SK-N-MC (cell line): ENCODE data around the gene FAM13A.

Experiments
- DNase-seq: peaks from one replicate; pipeline ENCODE4 v3.0.0-alpha.2; 2011; ENCODE audit warnings: low read depth, low spot score
- H3K27ac ChIP-seq: fragments of 200-600 bp; sonication (generic); 2 replicates; pipeline ENCODE4 v1.5.1; 2016; ENCODE audit warnings: mixed run types
- H3K36me3 ChIP-seq: fragments of 200-600 bp; sonication (generic); 2 replicates; pipeline ENCODE4 v1.6.1; 2017; ENCODE audit warnings: antibody characterized with exemption, low read length, mixed read lengths; ENCODE audit not compliant: insufficient read depth
- H3K4me3 ChIP-seq: fragments of 200-600 bp; sonication (generic); 2 replicates; pipeline ENCODE4 v1.5.1; 2016
- H3K9ac ChIP-seq: fragments of 200-600 bp; sonication (generic); 2 replicates; pipeline ENCODE4 v1.8.0; 2017; ENCODE audit warnings: mixed run types, mixed read lengths; ENCODE audit not compliant: insufficient read length
- H3K9me3 ChIP-seq: fragments of 200-600 bp; sonication (generic); 2 replicates; pipeline ENCODE4 v1.6.1; 2017; ENCODE audit warnings: low read depth, mild to moderate bottlenecking, antibody characterized with exemption, low read length, moderate library complexity, mixed read lengths
- EZH2 ChIP-seq: fragments of 200-600 bp; sonication (generic); IDR thresholded peaks from one replicate; pipeline ENCODE4 v1.6.1; 2017; ENCODE audit warnings: antibody characterized with exemption
- FOXP2 ChIP-seq: optimal IDR thresholded peaks from 2 replicates; pipeline ENCODE3; 2011; ENCODE audit warnings: mild to moderate bottlenecking, moderate library complexity; ENCODE audit not compliant: insufficient read depth; ENCODE audit errors: extremely low read length, control extremely low read depth
- POLR2AphosphoS5 ChIP-seq: IDR thresholded peaks from 2 replicates; pipeline ENCODE4 v1.6.1; 2012; ENCODE audit warnings: mild to moderate bottlenecking, low read depth, low read length, borderline replicate concordance

Gene FAM13A

GRCh38 chr4:88879991-88880390 lies 177.0 kb downstream of the FAM13A start:
- H3K9ac ChIP-seq: no peak overlapping the region
- no peak for TF ChIP-seq POLR2AphosphoS5
- TF ChIP-seq EZH2: no peak
- no peak for TF ChIP-seq FOXP2

DNA sequence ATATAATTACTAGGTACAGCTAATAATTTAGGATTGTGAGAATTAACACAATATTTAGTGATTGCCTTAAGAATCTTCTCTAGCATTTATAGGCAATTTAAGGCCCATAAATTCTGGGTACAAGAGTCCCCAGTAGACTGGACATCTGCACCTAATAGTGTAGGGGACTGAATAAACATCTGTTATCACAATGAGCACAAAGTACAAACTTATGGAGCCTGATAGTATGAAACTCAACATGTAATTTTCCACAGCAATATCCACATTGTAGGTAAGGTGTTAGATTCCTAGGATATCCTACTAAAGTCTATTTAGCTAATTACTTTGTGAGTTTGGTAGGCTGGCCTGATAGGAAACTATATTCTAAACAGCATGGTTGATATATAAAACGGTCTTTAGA lies 178.3 kb downstream of the FAM13A start:
- no peak overlapping the region for H3K27ac ChIP-seq
- TF ChIP-seq POLR2AphosphoS5: no peak
- no peak for TF ChIP-seq EZH2
- no peak for TF ChIP-seq FOXP2
- no peaks in the 10 kb centered on the region for H3K36me3 ChIP-seq
- H3K4me3 ChIP-seq: no peak overlapping the region
- DNase-seq: no peak
- no peaks in the 10 kb centered on the region for H3K9me3 ChIP-seq
- no peak overlapping the region for H3K9ac ChIP-seq

More at GRCh38 chr4:88879991-88880390, 177.0 kb downstream of the FAM13A start:
- no peak for DNase-seq
- 0 out of 2 replicates have a peak overlapping the region, but pooled peaks have one; percentile 24 for H3K4me3 ChIP-seq
- no peaks in the 10 kb centered on the region for H3K36me3 ChIP-seq
- H3K9me3 ChIP-seq: no peaks in the 10 kb centered on the region
- H3K27ac ChIP-seq: no peak overlapping the region

DNA sequence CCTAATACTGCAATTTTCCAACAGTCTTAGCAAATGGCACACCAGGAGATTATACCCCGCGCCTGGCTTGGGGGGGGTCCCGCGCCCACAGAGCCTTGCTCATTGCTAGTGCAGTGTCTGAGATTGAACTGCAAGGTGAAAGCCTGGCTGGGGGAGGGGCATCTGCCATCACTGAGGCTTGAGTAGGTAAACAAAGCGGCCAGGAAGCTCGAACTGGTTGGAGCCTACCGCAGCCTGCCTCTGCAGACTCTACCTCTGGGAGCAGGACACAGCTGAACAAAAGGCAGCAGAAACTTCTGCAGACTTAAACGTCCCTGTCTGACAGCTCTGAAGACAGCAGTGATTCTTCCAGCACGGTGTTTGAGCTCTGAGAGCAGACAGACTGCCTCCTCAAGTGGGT lies 186.6 kb downstream of the FAM13A start:
- Histone ChIP-seq H3K36me3 (no peaks in the 10 kb centered on the region), H3K9ac (no peak overlapping the region), H3K27ac (no peak overlapping the region), H3K9me3 (no peaks in the 10 kb centered on the region), H3K4me3 (no peak overlapping the region)
- DNase-seq: no peak
- TF ChIP-seq POLR2AphosphoS5 (no peak), EZH2 (no peak), FOXP2 (no peak)

DNA sequence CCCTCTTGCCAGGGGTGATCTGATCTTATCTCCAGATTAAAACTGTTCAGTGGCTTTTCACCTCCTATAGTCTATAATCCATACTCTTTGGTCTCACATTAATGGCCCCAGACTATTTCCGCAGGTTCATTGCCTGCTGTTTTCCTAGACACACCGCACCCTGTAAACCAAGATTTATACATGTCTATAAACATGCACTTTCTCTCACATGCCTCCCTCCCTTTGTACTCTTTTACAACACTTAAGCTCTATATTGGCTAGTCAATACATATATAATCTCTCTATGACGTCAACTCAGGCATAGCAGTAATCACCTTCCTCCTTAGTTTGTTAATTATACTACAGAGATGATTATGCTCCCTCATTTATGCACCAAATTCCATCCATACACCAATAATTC lies 188.5 kb downstream of the FAM13A start:
- H3K4me3 ChIP-seq: no peak overlapping the region
- H3K9ac ChIP-seq: no peak overlapping the region
- no peak overlapping the region for H3K27ac ChIP-seq
- H3K9me3 ChIP-seq: no peaks in the 10 kb centered on the region
- no peaks in the 10 kb centered on the region for H3K36me3 ChIP-seq
- TF ChIP-seq FOXP2: no peak
- TF ChIP-seq EZH2: no peak
- no peak for DNase-seq

DNA sequence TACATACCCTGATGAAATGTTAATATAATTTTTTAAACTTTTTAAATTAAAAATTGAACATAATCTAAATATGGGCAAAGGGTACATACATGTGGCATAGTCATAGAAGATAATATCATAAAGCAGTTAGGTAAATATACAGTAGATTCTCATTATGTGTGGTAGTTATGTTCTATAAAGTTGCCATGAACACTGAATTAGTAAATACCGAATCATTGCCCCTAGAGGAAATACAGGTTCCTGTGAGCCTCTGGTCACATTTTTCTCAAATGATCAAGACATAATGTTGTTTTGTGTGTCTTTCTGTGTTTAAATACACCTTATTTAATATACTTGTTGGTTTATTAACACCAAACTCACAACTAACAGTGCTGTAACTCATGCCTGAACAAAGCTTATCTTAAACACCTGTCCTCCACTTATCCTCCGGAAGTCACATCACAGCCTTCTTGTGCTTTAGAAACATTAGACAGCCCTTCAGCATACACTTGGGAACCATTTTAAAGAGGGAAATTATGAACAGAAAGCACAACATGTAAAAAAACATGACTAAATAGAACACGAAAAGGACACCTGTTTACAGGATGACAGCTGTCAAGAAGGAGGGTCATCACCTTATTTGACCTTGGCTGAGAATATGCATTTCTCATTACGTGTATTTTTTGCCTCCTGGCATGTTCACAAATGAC lies 190.0 kb downstream of the FAM13A start:
- Histone ChIP-seq H3K27ac (no peak overlapping the region), H3K9ac (no peak overlapping the region), H3K9me3 (no peaks in the 10 kb centered on the region), H3K36me3 (no peaks in the 10 kb centered on the region), H3K4me3 (no peak overlapping the region)
- no peak for TF ChIP-seq EZH2
- no peak for TF ChIP-seq FOXP2
- no peak for TF ChIP-seq POLR2AphosphoS5
- DNase-seq: no peak

GRCh38 chr4:88865466-88865865 lies 191.5 kb downstream of the FAM13A start:
- H3K36me3 ChIP-seq: no peaks in the 10 kb centered on the region
- no peak overlapping the region for H3K4me3 ChIP-seq
- no peaks in the 10 kb centered on the region for H3K9me3 ChIP-seq
- H3K27ac ChIP-seq: no peak overlapping the region
- TF ChIP-seq POLR2AphosphoS5 (no peak), FOXP2 (no peak), EZH2 (no peak)
- DNase-seq: no peak
- no peak overlapping the region for H3K9ac ChIP-seq

- TF ChIP-seq POLR2AphosphoS5 (no peak), FOXP2 (no peak), EZH2 (no peak)
- Histone ChIP-seq H3K9ac (no peak overlapping the region), H3K27ac (no peak overlapping the region), H3K9me3 (no peaks in the 10 kb centered on the region), H3K4me3 (no peak overlapping the region), H3K36me3 (no peaks in the 10 kb centered on the region)
- no peak for DNase-seq
These were observed 191.9 kb downstream of the FAM13A start for GRCh38 chr4:88865046-88865445.

- Histone ChIP-seq H3K36me3 (no peaks in the 10 kb centered on the region), H3K9ac (no peak overlapping the region), H3K9me3 (no peaks in the 10 kb centered on the region), H3K27ac (peak overlapping the region; percentile 30; the same call in 1 of the 2 replicates), H3K4me3 (no peak overlapping the region)
- TF ChIP-seq FOXP2 (no peak), EZH2 (no peak), POLR2AphosphoS5 (no peak)
- DNase-seq: no peak
These were observed 196.4 kb downstream of the FAM13A start for GRCh38 chr4:88860586-88860985.

- Histone ChIP-seq H3K9me3 (no peaks in the 10 kb centered on the region), H3K9ac (no peak overlapping the region), H3K4me3 (no peak overlapping the region), H3K27ac (no peak overlapping the region), H3K36me3 (no peaks in the 10 kb centered on the region)
- TF ChIP-seq FOXP2 (no peak), EZH2 (no peak), POLR2AphosphoS5 (no peak)
- no peak for DNase-seq
These were observed 197.7 kb downstream of the FAM13A start for GRCh38 chr4:88859191-88859812.
